Glomerular visceral epithelial cell (primary cell): ENCODE results near the gene TSPAN18.

Source experiments
- DNase-seq: peaks from one replicate; pipeline ENCODE4 v3.0.0-alpha.2; 2016; ENCODE audit errors: extremely low spot score

The TSPAN18 gene

GRCh38 chr11:44942029-44942955 is 215.5 kb downstream of the TSPAN18 start:
- no peak for DNase-seq

GRCh38 chr11:44943118-44943517 is 216.4 kb downstream of the TSPAN18 start:
- peak; percentile 50 for DNase-seq

- no peak for DNase-seq
Measured at GRCh38 chr11:44943696-44944095, 216.9 kb downstream of the TSPAN18 start.

- DNase-seq, result no peak
Measured at GRCh38 chr11:44944181-44944852, 217.6 kb downstream of the TSPAN18 start.

GRCh38 chr11:44944853-44945235 is 218.1 kb downstream of the TSPAN18 start:
- DNase-seq, result no peak

GRCh38 chr11:44945666-44946065 is 218.9 kb downstream of the TSPAN18 start:
- no peak for DNase-seq

GRCh38 chr11:44946263-44946662 is 219.5 kb downstream of the TSPAN18 start:
- DNase-seq, result no peak

GRCh38 chr11:44947114-44947513 is 220.4 kb downstream of the TSPAN18 start:
- no peak for DNase-seq

GRCh38 chr11:44948155-44948554 is 221.4 kb downstream of the TSPAN18 start:
- DNase-seq, result no peak

GRCh38 chr11:44949160-44950030 is 222.6 kb downstream of the TSPAN18 start:
- DNase-seq, result no peak

- DNase-seq, result no peak
Measured at GRCh38 chr11:44950031-44950624, 223.4 kb downstream of the TSPAN18 start.

GRCh38 chr11:44950625-44951476 is 224.1 kb downstream of the TSPAN18 start, which contains the start of gene TP53I11:
TSS of gene TP53I11 (minus strand) at chr11:44950883. CDS start at chr11:44938335, 12,548 bp downstream.
- peak; percentile 45 for DNase-seq

- DNase-seq, result no peak
Measured at GRCh38 chr11:44952082-44952481, 225.3 kb downstream of the TSPAN18 start.

- no peak for DNase-seq
Measured at GRCh38 chr11:44952500-44953260, 225.9 kb downstream of the TSPAN18 start.

- no peak for DNase-seq
Measured at GRCh38 chr11:44954051-44954906, 227.5 kb downstream of the TSPAN18 start.

GRCh38 chr11:44955015-44955738 is 228.4 kb downstream of the TSPAN18 start:
- peak; percentile 77 for DNase-seq

- DNase-seq, result no peak
Measured at GRCh38 chr11:44957040-44957515, 230.3 kb downstream of the TSPAN18 start.
